ENCODE results near the gene PATJ.
"Not testable (repeated sequence)": the region's sequence is repeated elsewhere in the genome, so short reads cannot be mapped to it uniquely, and the experiment has no call there.

Gene PATJ

DNA sequence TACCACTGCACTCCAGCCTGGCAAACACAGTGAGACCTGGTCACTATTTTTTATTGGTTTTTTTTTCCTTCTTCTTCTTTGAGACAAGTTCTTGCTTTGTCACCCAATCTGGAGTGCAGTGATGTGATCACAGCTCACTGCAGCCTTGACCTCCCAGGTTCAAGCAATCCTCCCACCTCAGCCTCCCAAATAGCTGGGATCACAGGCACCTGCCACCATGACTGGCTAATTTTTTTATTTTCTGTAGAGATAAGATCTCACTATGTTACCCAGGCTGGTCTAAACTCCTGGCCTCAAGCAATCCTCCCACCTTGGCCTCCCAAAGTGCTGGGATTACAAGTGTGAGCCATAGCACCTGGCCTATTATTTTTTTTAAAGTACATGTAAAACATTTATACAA is 148.2 kb downstream of the PATJ start:
- not testable (repeated sequence) for H3K27ac ChIP-seq (ENCODE audit: low read depth, low read length); H3K4me3 ChIP-seq (ENCODE audit: low read length); H3K9me3 ChIP-seq (ENCODE audit: insufficient read depth, low read depth, low read length); H3K9ac ChIP-seq (ENCODE audit: low read depth, low read length); H3K27me3 ChIP-seq (ENCODE audit: insufficient read depth, low read length); H3K4me1 ChIP-seq (ENCODE audit: insufficient read depth, low read length)
- peaks cover 21% of the 10 kb centered on the region for H3K36me3 ChIP-seq (ENCODE audit: insufficient read depth, low read length)

DNA sequence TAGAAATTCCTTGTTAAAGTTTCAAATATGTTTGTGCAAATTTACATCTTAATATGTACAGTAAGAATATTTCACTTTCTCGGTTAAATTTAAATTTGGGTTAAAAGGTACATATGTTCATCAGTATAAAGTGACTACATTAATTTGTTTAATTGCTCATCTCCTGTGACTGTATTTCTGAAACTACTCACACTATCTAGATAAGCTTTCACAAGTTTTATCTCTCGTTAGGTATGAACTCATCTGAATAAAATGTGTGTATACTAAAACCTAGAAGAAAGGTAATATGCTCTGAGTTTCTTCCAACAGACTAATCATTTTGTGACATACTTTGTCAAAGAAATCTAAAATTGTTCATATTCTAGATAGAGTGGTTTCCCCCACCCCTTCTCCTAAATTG is 150.7 kb downstream of the PATJ start:
- Histone ChIP-seq H3K27ac (ENCODE audit: low read depth, low read length) (no peak overlapping the region), H3K36me3 (ENCODE audit: insufficient read depth, low read length) (peaks cover 10% of the 10 kb centered on the region; the same call in 1 of the 2 replicates), H3K9me3 (ENCODE audit: insufficient read depth, low read depth, low read length) (0 out of 2 replicates have a peak, but pooled peaks cover 4% of the 10 kb centered on the region), H3K4me1 (ENCODE audit: insufficient read depth, low read length) (peaks cover 6% of the 10 kb centered on the region; the same call in 1 of the 2 replicates), H3K9ac (ENCODE audit: low read depth, low read length) (no peak overlapping the region), H3K4me3 (ENCODE audit: low read length) (no peak overlapping the region), H3K27me3 (ENCODE audit: insufficient read depth, low read length) (no peaks in the 10 kb centered on the region)
- no CpG with 5 or more reads among the region's 2 CpGs for WGBS

DNA sequence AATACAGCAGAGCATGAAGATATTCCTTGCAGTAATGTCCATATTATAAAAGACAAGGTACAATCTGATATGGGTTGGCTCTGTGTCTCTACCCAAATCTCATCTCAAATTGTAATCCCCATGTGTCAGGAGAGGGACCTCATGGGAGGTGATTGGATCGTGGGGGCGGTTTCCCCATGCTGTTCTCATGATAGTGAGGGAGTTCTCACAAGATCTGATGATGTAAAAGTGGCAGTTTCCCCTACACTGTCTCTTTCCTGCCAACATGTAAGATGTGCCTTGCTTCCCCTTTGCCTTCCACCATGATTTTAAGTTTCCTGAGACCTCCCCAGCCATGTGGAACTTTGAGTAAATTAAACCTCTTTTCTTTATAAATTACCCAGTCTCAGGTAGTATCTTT is 152.0 kb downstream of the PATJ start:
- H3K27me3 ChIP-seq (ENCODE audit: insufficient read depth, low read length); H3K9ac ChIP-seq (ENCODE audit: low read depth, low read length); H3K27ac ChIP-seq (ENCODE audit: low read depth, low read length); H3K4me3 ChIP-seq (ENCODE audit: low read length); H3K36me3 ChIP-seq (ENCODE audit: insufficient read depth, low read length); H3K9me3 ChIP-seq (ENCODE audit: insufficient read depth, low read depth, low read length); H3K4me1 ChIP-seq (ENCODE audit: insufficient read depth, low read length): not testable (repeated sequence)
- WGBS: 100% methylated on average over 2 of the region's 2 CpGs

DNA sequence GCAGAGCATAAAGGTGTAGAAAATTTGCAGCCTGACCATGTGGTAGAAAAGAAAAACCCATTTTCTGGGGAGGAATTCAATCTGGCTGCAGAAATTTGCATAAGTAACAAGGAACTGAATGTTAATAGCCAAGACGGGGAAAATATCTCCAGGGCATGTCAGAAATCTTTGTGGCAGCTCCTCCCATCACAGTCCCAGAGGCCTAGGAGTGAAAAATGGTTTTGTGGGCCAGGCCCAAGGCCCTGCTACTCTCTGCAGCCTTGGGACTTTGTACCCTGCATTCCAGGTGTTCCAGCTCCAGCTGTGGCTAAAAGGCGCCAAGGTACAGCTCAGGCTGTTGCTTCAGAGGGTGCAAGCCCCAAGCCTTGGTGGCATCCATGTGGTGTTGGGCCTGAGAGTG is 152.9 kb downstream of the PATJ start:
- Histone ChIP-seq H3K27ac (ENCODE audit: low read depth, low read length) (no peak overlapping the region), H3K36me3 (ENCODE audit: insufficient read depth, low read length) (peaks cover 10% of the 10 kb centered on the region; the same call in 1 of the 2 replicates), H3K9ac (ENCODE audit: low read depth, low read length) (no peak overlapping the region), H3K27me3 (ENCODE audit: insufficient read depth, low read length) (no peaks in the 10 kb centered on the region), H3K4me1 (ENCODE audit: insufficient read depth, low read length) (peaks cover 6% of the 10 kb centered on the region; the same call in 1 of the 2 replicates), H3K4me3 (ENCODE audit: low read length) (no peak overlapping the region), H3K9me3 (ENCODE audit: insufficient read depth, low read depth, low read length) (0 out of 2 replicates have a peak, but pooled peaks cover 4% of the 10 kb centered on the region)
- WGBS: 0% methylated on average over 2 of the region's 2 CpGs

DNA sequence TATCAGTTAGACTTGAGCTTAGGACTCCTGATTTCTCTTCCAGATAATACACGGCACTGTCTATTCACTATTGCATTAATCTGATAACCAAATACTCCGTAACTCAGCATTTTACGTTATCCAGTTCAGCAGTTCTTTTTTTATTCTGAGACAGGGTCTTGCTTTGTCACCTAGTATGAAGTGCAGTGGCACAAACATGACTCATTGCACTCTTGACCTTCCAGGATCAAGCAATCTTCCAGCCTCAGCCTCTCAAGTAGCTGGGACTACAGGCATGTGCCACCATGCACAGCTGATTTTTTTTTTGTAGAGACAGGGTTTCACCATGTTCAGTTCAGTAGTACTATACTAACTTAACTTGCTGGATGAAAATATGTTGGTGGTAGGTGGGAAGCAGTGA is 156.4 kb downstream of the PATJ start:
- 0 out of 2 replicates have a peak, but pooled peaks cover 4% of the 10 kb centered on the region for H3K9me3 ChIP-seq (ENCODE audit: insufficient read depth, low read depth, low read length)

DNA sequence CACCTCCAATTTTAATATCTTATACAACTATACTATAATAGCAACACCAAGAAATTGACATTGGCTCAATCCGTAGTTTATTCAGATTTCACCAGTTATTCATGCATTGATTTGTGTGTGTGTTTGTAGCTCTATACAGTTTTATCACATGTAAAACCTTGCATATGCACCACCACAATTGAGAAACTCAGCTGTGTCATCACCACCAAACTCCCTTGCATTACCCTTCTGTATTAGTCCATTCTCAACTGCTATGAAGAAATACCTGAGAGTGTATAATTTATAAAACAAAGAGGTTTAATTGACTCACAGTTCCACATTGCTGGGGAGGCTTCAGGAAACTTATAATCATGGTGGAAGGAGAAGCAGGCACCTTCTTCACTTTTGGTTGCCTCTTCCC is 162.1 kb downstream of the PATJ start:
- H3K4me3 ChIP-seq (ENCODE audit: low read length): no peak overlapping the region
- no peaks in the 10 kb centered on the region for H3K9me3 ChIP-seq (ENCODE audit: insufficient read depth, low read depth, low read length)
- no peak overlapping the region for H3K27ac ChIP-seq (ENCODE audit: low read depth, low read length)
- no peaks in the 10 kb centered on the region for H3K27me3 ChIP-seq (ENCODE audit: insufficient read depth, low read length)
- H3K36me3 ChIP-seq (ENCODE audit: insufficient read depth, low read length): peaks cover 34% of the 10 kb centered on the region
- WGBS: 100% methylated on average over 1 of the region's 1 CpG
- H3K4me1 ChIP-seq (ENCODE audit: insufficient read depth, low read length): peaks cover 10% of the 10 kb centered on the region
- H3K9ac ChIP-seq (ENCODE audit: low read depth, low read length): no peak overlapping the region

More for the DNA sequence above, 156.4 kb downstream of the PATJ start:
- no peaks in the 10 kb centered on the region for H3K4me1 ChIP-seq (ENCODE audit: insufficient read depth, low read length)
- H3K9ac ChIP-seq (ENCODE audit: low read depth, low read length): no peak overlapping the region
- H3K4me3 ChIP-seq (ENCODE audit: low read length): no peak overlapping the region
- no peak overlapping the region for H3K27ac ChIP-seq (ENCODE audit: low read depth, low read length)
- H3K36me3 ChIP-seq (ENCODE audit: insufficient read depth, low read length): peaks cover 13% of the 10 kb centered on the region
- WGBS: 98% methylated on average over 3 of the region's 3 CpGs
- H3K27me3 ChIP-seq (ENCODE audit: insufficient read depth, low read length): no peaks in the 10 kb centered on the region

DNA sequence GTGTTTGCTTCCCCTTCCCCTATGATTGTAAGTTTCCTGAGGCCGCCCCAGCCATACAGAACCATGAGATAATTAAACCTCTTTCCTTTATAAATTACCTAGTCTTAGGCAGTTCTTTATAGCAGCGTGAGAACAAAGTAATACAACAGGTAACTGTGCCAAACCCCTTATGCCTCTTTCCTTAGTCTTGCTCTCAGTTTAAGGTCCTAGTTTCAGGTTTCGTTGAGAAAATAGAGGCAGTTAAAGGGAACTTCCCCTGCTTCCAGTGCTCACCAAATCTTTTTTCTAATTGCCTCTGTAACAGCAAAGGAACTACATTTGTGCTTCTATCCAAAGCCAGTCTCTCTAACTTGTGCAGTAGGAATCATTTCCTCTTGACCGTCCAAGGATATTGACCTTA is 164.8 kb downstream of the PATJ start:
- Histone ChIP-seq H3K36me3 (ENCODE audit: insufficient read depth, low read length) (peaks cover 37% of the 10 kb centered on the region), H3K4me3 (ENCODE audit: low read length) (no peak overlapping the region), H3K27ac (ENCODE audit: low read depth, low read length) (no peak overlapping the region), H3K9me3 (ENCODE audit: insufficient read depth, low read depth, low read length) (no peaks in the 10 kb centered on the region), H3K27me3 (ENCODE audit: insufficient read depth, low read length) (no peaks in the 10 kb centered on the region), H3K9ac (ENCODE audit: low read depth, low read length) (no peak overlapping the region), H3K4me1 (ENCODE audit: insufficient read depth, low read length) (peaks cover 10% of the 10 kb centered on the region)
- WGBS: 82% methylated on average over 4 of the region's 4 CpGs

DNA sequence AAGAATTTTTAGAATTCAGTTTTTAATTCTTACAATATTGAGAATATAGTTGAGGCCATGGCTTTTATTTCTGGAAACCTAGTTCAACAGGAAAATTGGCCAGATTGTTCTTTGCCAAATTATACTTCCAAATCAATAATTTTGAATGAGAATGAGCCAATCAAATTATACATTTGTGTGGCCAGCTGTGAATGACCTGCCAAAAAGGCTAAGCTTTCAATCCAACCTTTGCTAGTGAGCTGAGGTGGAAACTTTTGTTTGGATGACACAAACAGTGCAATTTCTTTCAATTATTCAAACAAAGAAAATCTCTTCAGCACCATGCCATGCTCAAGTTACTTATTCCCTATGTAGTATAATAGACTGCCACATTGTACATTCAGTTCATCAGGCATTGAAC is 167.8 kb downstream of the PATJ start:
- Histone ChIP-seq H3K36me3 (ENCODE audit: insufficient read depth, low read length) (peaks cover 36% of the 10 kb centered on the region), H3K9ac (ENCODE audit: low read depth, low read length) (no peak overlapping the region), H3K27me3 (ENCODE audit: insufficient read depth, low read length) (no peaks in the 10 kb centered on the region), H3K27ac (ENCODE audit: low read depth, low read length) (no peak overlapping the region), H3K9me3 (ENCODE audit: insufficient read depth, low read depth, low read length) (no peaks in the 10 kb centered on the region), H3K4me3 (ENCODE audit: low read length) (no peak overlapping the region), H3K4me1 (ENCODE audit: insufficient read depth, low read length) (peaks cover 23% of the 10 kb centered on the region)

DNA sequence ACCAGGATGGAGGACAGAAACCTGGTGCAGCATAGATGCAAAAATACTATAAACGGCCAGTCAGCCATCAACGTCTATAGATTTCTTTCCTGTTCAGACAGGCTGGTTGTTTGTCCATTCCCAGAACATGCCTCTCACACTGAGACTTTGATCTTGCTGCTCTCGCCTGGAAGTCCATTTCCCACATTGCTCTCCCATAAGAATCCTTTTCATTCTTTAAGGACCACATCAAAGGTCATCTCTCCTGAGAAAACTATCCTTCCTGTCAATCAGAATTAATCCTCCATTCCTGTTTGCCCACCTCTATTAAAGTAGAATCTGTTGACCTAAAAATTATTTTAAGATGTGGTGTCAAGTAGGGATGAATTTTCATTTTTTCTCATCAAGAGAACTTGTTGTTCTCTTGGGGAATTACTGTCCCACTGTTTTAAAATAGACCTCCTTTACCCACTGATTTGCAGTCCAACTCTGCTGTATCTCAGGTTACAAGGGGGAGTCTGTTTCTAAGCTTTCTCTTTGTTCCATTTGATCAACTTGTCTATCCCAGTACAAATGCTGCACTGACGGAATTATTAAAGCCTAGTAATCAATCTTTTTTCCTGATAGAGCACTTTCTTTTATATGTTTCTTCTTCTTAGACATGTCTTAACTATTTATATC is 172.7 kb downstream of the PATJ start:
- H3K9me3 ChIP-seq (ENCODE audit: insufficient read depth, low read depth, low read length): no peaks in the 10 kb centered on the region
- peaks cover 17% of the 10 kb centered on the region for H3K36me3 ChIP-seq (ENCODE audit: insufficient read depth, low read length)
- no peak overlapping the region for H3K4me3 ChIP-seq (ENCODE audit: low read length)
- no peak overlapping the region for H3K9ac ChIP-seq (ENCODE audit: low read depth, low read length)
- H3K27ac ChIP-seq (ENCODE audit: low read depth, low read length): no peak overlapping the region
- H3K4me1 ChIP-seq (ENCODE audit: insufficient read depth, low read length): peaks cover 18% of the 10 kb centered on the region
- WGBS: 70% methylated on average over 4 of the region's 4 CpGs
- no peaks in the 10 kb centered on the region for H3K27me3 ChIP-seq (ENCODE audit: insufficient read depth, low read length)

DNA sequence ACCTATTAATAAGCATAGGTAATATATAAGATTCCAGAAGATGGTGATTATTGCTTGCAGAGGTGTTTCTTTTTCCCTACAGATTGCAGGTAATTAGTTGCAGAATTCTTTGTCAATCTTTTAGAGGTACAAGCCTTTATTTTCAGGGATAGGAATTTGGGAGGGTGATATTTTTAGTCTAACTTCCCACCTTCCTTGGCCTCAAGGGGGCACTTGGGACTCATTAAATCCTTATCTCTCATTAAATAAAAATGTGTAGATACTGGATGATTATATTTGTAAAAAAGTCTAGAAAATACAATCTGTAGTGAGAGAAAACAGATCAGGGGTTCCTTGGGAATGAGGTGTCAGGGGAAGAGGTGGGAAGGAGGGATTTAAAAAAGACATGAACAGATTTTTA is 179.2 kb downstream of the PATJ start:
- Histone ChIP-seq H3K9ac (ENCODE audit: low read depth, low read length) (no peak overlapping the region), H3K27me3 (ENCODE audit: insufficient read depth, low read length) (no peaks in the 10 kb centered on the region), H3K27ac (ENCODE audit: low read depth, low read length) (no peak overlapping the region), H3K36me3 (ENCODE audit: insufficient read depth, low read length) (0 out of 2 replicates have a peak, but pooled peaks cover 3% of the 10 kb centered on the region), H3K9me3 (ENCODE audit: insufficient read depth, low read depth, low read length) (no peaks in the 10 kb centered on the region), H3K4me3 (ENCODE audit: low read length) (no peak overlapping the region), H3K4me1 (ENCODE audit: insufficient read depth, low read length) (no peaks in the 10 kb centered on the region)

DNA sequence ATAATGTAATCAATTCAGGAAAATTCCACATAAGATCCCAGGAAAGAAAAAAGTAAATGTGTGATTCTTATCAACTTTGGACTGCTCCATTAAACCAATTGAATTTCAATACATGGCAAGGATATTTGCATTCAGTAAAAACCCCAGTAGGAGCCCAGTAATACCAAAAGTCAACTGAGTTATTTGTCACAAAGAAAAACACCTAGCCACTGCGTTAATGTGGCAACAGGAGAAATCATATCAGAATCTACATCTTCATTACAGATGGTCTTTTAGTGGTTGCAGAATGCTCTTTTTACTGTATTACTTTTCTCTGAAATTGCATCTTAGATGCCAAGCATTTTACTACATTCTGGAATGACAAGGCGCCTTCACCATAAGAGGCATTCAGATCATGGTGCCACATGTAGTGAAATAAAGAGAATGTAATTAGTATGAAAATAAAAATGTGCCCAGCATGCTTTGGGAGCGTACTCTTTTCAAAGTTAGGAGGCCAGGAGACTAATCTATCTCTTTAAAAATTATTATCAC is 180.7 kb downstream of the PATJ start:
- no peak overlapping the region for H3K9ac ChIP-seq (ENCODE audit: low read depth, low read length)
- no peak overlapping the region for H3K27ac ChIP-seq (ENCODE audit: low read depth, low read length)
- H3K4me3 ChIP-seq (ENCODE audit: low read length): no peak overlapping the region
- no peaks in the 10 kb centered on the region for H3K4me1 ChIP-seq (ENCODE audit: insufficient read depth, low read length)
- no peaks in the 10 kb centered on the region for H3K9me3 ChIP-seq (ENCODE audit: insufficient read depth, low read depth, low read length)
- no peaks in the 10 kb centered on the region for H3K27me3 ChIP-seq (ENCODE audit: insufficient read depth, low read length)
- H3K36me3 ChIP-seq (ENCODE audit: insufficient read depth, low read length): peaks cover 9% of the 10 kb centered on the region; the same call in 1 of the 2 replicates
- 93% methylated on average over 2 of the region's 3 CpGs for WGBS

Data from HUES64 (cell line).